Heart left ventricle (tissue), 13 donors: ENCODE data around the gene CTLA4.

Experiments used
- CTCF ChIP-seq, 12 donors: fragments of 200-600 bp; sonication (generic) in 4 of 12; IDR thresholded peaks; one replicate each; pipeline versions ENCODE4 v1.5.0 to v1.8.0; 2018 to 2022; ENCODE audit warnings: antibody characterized with exemption in 12 of 12, mild to moderate bottlenecking in 5 of 12
- POLR2A ChIP-seq, 2 donors: fragments of 450-650 bp; IDR thresholded peaks; one replicate each; pipeline ENCODE4 v1.6.1; 2017; ENCODE audit warnings: antibody characterized with exemption in 2 of 2, mild to moderate bottlenecking in 2 of 2, moderate library complexity in 2 of 2
- donor health status: ischemic (EF 13 %, LVEDD 7.1; RV severe dilation, severe dysfunction).
- donor health status: DM: no; HTN: yes; CAD: no.
- donor health status: DM: no; HTN: no; CAD: no.
- donor health status: ischemic (EF 25% LVEDD 6.9; RV normal size, moderate dysfunction).
- donor health status: ischemic (EF 25% LVEDD 5.7; RV mildly dilated, moderate dysfunction).
- donor health status: ischemic (EF 35%, LVEDD 5.7; RV mildly dilated, moderate dysfunction).
- donor health status: nonischemic (EF 11% LVEDD 7.7; RV severe dilation, severe dysfunction).
- donor health status: DM: yes; HTN: yes; CAD: no.
- donor health status: PGD.
- donor health status: ischemic (EF 29% LVEDD 5.4; RV normal size, mild dysfunction).
- donor health status: nonischemic (EF 23%, LVEDD 6.1; RV moderate dilation, normal function).

GRCh38 chr2:203900253-203900652 is 32.7 kb downstream of the CTLA4 start:
- TF ChIP-seq POLR2A (IDR thresholded peaks at IDR 0.05) = no peak
- TF ChIP-seq CTCF (IDR thresholded peaks at IDR 0.05) = no peak
